ENCODE data around the gene MTG2.

DNA sequence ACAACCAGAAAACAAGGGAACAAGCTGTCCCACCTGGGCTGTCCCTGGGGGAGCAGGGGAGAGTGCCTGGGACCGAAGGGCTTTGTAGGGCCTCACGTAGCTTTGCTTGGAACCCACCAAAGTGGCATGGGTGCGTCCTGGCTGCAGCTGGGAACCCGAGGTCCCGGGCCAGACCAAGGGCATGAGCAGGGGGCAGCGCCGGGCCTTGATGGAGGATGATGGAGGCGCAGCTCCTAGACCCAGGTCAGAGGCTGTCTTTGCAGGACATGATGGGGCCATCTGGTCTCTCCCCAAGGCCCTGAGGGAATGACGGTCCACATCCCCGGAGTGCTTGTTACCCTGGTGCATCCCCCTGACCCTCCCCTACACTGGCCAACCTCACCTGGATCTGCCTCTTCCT is 47.9 kb downstream of the MTG2 start:
- TF ChIP-seq CTCF (conservative IDR thresholded peaks at IDR 0.05; ENCODE audit: low read depth, low read length) (no peak), EZH2 (IDR thresholded peaks at IDR 0.05; ENCODE audit: low read length, unreplicated experiment) (no peak)

Measured in PC-3 (cell line).